Thyroid gland (tissue), 4 donors: ENCODE results near the gene POLD1. TPM values are rescaled to one million over a fixed set of nuclear protein-coding genes. Genes with fewer than 3 reads are reported as not detected.

Source experiments
- DNase-seq, 2 donors: peaks; one replicate each; pipeline ENCODE4 v3.0.0-alpha.2; 2019
- H3K27ac ChIP-seq, 3 donors: fragments of 200-600 bp; sonication (generic); 1 replicate in 2 of 3; 2 replicates in 1 of 3; pipeline ENCODE4 v1.5.1; 2016 to 2019; ENCODE audit warnings: mild to moderate bottlenecking in 1 of 3, moderate library complexity in 1 of 3
- H3K27me3 ChIP-seq: fragments of 200-600 bp; sonication (generic); one replicate; pipeline ENCODE4 v1.5.1; 2019
- H3K36me3 ChIP-seq, 2 donors: fragments of 200-600 bp; sonication (generic); one replicate each; pipeline ENCODE4 v1.5.1; 2016 to 2019
- H3K4me1 ChIP-seq, 2 donors: fragments of 200-600 bp; sonication (generic); one replicate each; pipeline ENCODE4 v1.5.1; 2017 to 2019
- H3K4me3 ChIP-seq, 3 donors: fragments of 200-600 bp; sonication (generic); replicated peaks in 1 of 3; 1 replicate in 2 of 3; 2 replicates in 1 of 3; pipeline ENCODE4 v1.5.1; 2016; ENCODE audit warnings: mild to moderate bottlenecking in 1 of 3
- H3K9me3 ChIP-seq: fragments of 200-600 bp; sonication (generic); one replicate; pipeline ENCODE4 v1.5.1; 2017
- CTCF ChIP-seq, 6 experiments: fragments of 200-600 bp in 3 of 6; fragments of 450-650 bp in 3 of 6; sonication (generic) in 3 of 6; IDR thresholded peaks; one replicate each; pipeline ENCODE4 v1.5.1; 2016 to 2019; ENCODE audit warnings: antibody characterized with exemption in 6 of 6, mild to moderate bottlenecking in 2 of 6, inconsistent platforms in 1 of 6, moderate library complexity in 1 of 6
- POLR2A ChIP-seq, 2 donors: fragments of 450-650 bp; IDR thresholded peaks; one replicate each; pipeline ENCODE4 v1.6.1; 2017; ENCODE audit warnings: antibody characterized with exemption in 2 of 2, mild to moderate bottlenecking in 2 of 2, moderate library complexity in 1 of 2
- WGBS, 2 donors: methylation state at CpG; one replicate each; pipeline ENCODE4 v1.1.5; 2017; 5-methylcytosine and 5-hydroxymethylcytosine counted together
- intact Hi-C: fragments of 100-400 bp; cut with DNase I; formaldehyde crosslinking; loops from one replicate; pipeline ENCODE4 v1.15.1; 2023
- total RNA-seq, 4 donors: library from RNA; depleted of rRNA; stranded (reverse); fragments of >200 nt; gene quantifications; one replicate each; pipeline ENCODE4 v1.2.3, GENCODE V29; 2016

POLD1 gene
- total RNA-seq, 4 donors from 2014 or later, result 12.9 to 27.5 (median 19.0) TPM

DNA sequence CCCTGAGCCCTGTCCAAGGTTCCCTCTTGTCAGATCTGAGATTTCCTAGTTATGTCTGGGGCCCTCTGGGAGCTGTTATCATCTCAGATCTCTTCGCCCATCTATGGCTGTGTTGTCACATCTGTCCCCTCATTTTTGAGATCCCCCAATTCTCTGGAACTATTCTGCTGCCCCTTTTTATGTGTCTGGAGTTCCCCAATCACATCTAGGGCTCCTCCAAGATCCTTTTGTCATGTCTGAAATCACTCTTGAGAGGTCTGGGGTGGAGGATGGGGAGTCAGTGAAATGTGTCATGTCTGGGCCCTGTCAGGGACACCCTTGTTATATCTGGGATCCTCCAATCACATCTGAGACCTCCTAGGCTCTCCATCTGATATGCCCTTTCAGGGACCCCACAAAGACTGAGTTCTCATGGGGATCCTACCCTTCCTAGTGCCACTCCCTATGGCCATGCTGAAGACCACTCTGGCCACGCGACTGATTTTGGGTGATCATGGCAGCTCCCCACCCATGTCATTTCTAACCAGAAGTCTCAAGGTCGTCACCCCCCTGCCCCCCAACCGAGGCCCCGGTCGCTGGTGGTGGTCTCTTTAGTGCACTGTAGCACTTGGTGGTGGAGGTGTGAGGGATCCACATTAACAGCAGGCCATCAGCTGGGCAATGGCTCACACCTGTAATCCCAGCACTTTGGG lies 44.8 kb downstream of the POLD1 start:
- no peak for TF ChIP-seq POLR2A (IDR thresholded peaks at IDR 0.05)
- Histone ChIP-seq H3K27me3 (no peaks in the 10 kb centered on the region), H3K4me3 (no peak overlapping the region), H3K4me1 (peaks cover 14 to 22% of the 10 kb centered on the region in 2 donors), H3K9me3 (no peaks in the 10 kb centered on the region), H3K36me3 (no peaks in the 10 kb centered on the region), H3K27ac (no peak overlapping the region)
- DNase-seq, result no peak
- WGBS, 2 donors, result 83 to 87% methylated on average over 7 of the region's 7 CpGs
- intact Hi-C loops, result no loop called here

DNA sequence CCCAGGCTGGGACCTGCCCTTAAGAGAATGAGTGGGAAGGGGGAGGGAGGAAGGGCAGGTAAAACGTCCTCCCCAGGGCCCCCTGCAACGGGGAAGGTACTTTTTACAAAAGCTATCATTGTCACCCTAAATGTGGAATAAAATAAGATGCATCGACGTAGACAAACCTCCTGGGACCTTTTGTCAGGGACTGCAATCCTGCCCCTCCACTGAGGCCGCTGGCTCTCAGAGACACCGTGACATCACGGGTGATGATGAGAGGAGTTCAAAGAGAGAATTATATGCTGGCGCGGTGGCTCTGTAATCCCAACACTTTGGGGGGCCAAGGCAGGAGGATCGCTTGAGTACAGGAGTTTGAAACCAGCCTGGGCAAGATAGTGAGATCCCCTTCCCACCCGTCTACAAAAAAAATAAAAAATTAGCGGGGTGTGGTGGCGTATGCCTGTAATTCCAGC lies 46.8 kb downstream of the POLD1 start:
- intact Hi-C loops, result no loop called here
- no peaks in the 10 kb centered on the region for H3K36me3 ChIP-seq
- H3K27me3 ChIP-seq, result no peaks in the 10 kb centered on the region
- no peak overlapping the region for H3K27ac ChIP-seq
- H3K4me1 ChIP-seq, result peaks cover 14 to 22% of the 10 kb centered on the region in 2 donors
- no peak for DNase-seq
- no peaks in the 10 kb centered on the region for H3K9me3 ChIP-seq
- WGBS, 2 donors, result 33 to 45% methylated on average over 13 of the region's 13 CpGs
- H3K4me3 ChIP-seq, result no peak overlapping the region
- TF ChIP-seq CTCF (IDR thresholded peaks at IDR 0.05) (no peak), POLR2A (IDR thresholded peaks at IDR 0.05) (no peak)

DNA sequence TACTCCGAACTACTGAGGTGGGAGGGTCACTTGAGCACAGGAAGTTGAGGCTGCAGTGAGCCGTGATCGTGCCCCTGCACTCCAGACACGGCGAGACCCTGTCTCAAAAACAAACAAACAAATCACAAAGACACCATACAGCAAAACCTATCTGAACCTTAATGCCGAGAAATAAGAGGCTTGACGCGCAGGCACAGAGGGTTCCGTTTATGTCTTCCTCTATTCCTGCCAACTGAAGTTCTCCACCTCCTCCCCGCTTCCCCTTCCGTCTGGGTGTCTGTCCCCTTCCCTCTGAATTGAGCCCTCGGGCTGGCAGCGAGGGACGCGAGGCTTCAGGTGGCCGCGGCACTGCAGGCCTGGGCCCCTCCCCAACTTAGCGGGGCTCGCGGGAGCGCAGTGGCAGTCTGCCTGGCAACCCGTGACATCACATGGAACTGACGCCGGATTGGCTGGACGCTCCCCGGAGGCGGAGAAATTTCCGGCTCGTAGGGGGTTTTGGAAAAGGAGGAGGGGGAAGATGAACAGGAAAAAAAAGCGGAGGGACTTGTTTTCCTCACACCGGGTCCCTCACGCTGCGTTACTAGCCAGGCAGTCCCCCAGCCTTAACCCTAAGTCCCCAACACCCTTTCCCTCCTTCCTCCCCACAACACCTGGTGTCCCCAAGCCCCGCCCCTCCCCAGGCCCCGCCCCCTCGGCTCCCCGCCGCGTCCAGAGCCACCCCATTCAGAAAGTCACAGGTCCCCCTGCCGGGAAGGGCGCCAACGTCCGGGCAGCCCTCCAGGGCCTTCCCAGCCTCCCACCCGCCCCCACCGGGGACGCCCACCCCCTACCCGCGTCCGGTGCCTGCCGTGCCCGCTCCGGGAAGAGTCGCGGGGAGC lies 47.4 kb downstream of the POLD1 start:
- Histone ChIP-seq H3K36me3 (no peaks in the 10 kb centered on the region), H3K4me3 (peak overlapping the region in 2 of 3 donors; percentile 58 to 64), H3K9me3 (no peaks in the 10 kb centered on the region), H3K4me1 (peaks cover 14 to 22% of the 10 kb centered on the region in 2 donors), H3K27ac (peak overlapping the region in 1 of 3 donors; percentile 20), H3K27me3 (no peaks in the 10 kb centered on the region)
- intact Hi-C loops, result no loop called here
- 2 to 3% methylated on average over 22 to 32 of the region's 54 CpGs for WGBS, 2 donors
- peak; percentile 80 to 81 for DNase-seq
- TF ChIP-seq CTCF (IDR thresholded peaks at IDR 0.05) (no peak), POLR2A (IDR thresholded peaks at IDR 0.05) (no peak)

GRCh38 chr19:50432221-50433028 lies 48.3 kb downstream of the POLD1 start, which contains the start of gene MYBPC2:
Gene MYBPC2, plus strand, starts transcription at chr19:50432892. Its CDS starts 62 bp downstream, at chr19:50432954.
- peaks cover 14 to 22% of the 10 kb centered on the region in 2 donors for H3K4me1 ChIP-seq
- intact Hi-C loops, result no loop called here
- H3K36me3 ChIP-seq, result no peaks in the 10 kb centered on the region
- no peak for TF ChIP-seq POLR2A (IDR thresholded peaks at IDR 0.05)
- TF ChIP-seq CTCF (IDR thresholded peaks at IDR 0.05), result no peak
- WGBS, 2 donors, result 1 to 10% methylated on average over 17 to 20 of the region's 40 CpGs
- peak; percentile 22 to 41 for DNase-seq
- peak within 1 kb of the TSS in 2 of 3 donors; percentile 58 to 64 for H3K4me3 ChIP-seq
- H3K27ac ChIP-seq, result peak within 1 kb of the TSS in 1 of 3 donors; percentile 20
- no peaks in the 10 kb centered on the region for H3K27me3 ChIP-seq
- no peaks in the 10 kb centered on the region for H3K9me3 ChIP-seq
